IMR-90 (cell line): Measurements from ENCODE around the gene MYOM1. TPM values are rescaled to one million over a fixed set of nuclear protein-coding genes. Genes with fewer than 3 reads are reported as not detected.
"Not testable (repeated sequence)": the region's sequence is repeated elsewhere in the genome, so short reads cannot be mapped to it uniquely, and the experiment has no call there.

ENCODE experiments used
- ATAC-seq: fragments of 200-7000 bp; cut with Tn5 transposase; 2 replicates; pipeline ENCODE4 v1.9.1; 2020; ENCODE audit warnings: low read depth, mild to moderate bottlenecking, moderate library complexity
- BruUV-seq: library from RNA; stranded (reverse); fragments of 400-500 nt; replicated peaks from 2 replicates; lab custom pipeline; 2021; lab: Mats Ljungman, UMichigan
- CTCF ChIA-PET: fragments of 300-600 bp; formaldehyde crosslinking; extraction: SDS; loops from one replicate; lab custom pipeline; 2021; ENCODE audit warnings: antibody characterized with exemption; lab: Yijun Ruan, JAX
- POLR2A ChIA-PET: fragments of 300-600 bp; sonication (Branson Sonifier 250); formaldehyde crosslinking; loops from one replicate; lab custom pipeline; 2022; ENCODE audit warnings: antibody characterized with exemption; ENCODE audit not compliant: unreplicated experiment; lab: Charles Lee
- DNase-seq: peaks from one replicate; pipeline ENCODE4 v3.0.0; 2013
- H2AFZ ChIP-seq: replicated peaks from 2 replicates; pipeline ENCODE3; 2013; ENCODE audit warnings: low read length, mild to moderate bottlenecking; ENCODE audit not compliant: poor library complexity
- H2AK5ac ChIP-seq: 2 replicates; pipeline ENCODE4 v1.6.1; 2013; ENCODE audit warnings: low read depth, low read length, inconsistent platforms
- H2AK9ac ChIP-seq: replicated peaks from 2 replicates; pipeline ENCODE3; 2013; ENCODE audit warnings: mild to moderate bottlenecking, low read depth, low read length, moderate library complexity; ENCODE audit not compliant: poor library complexity
- H2BK120ac ChIP-seq: 2 replicates; pipeline ENCODE4 v1.6.1; 2013; ENCODE audit warnings: low read depth, low read length, inconsistent platforms
- H2BK15ac ChIP-seq: 3 replicates; pipeline ENCODE4 v1.6.1; 2013; ENCODE audit warnings: low read depth, low read length, inconsistent platforms
- H2BK20ac ChIP-seq: 2 replicates; pipeline ENCODE4 v1.6.1; 2013; ENCODE audit warnings: low read depth, mild to moderate bottlenecking, inconsistent platforms, low read length, moderate library complexity
- H2BK5ac ChIP-seq: 2 replicates; pipeline ENCODE4 v1.6.1; 2013; ENCODE audit warnings: mild to moderate bottlenecking, low read depth, low read length, inconsistent platforms; ENCODE audit not compliant: poor library complexity, severe bottlenecking
- H3K14ac ChIP-seq: replicated peaks from 2 replicates; pipeline ENCODE4 v1.6.1; 2013; ENCODE audit warnings: low read depth, low read length, inconsistent platforms
- H3K18ac ChIP-seq: 2 replicates; pipeline ENCODE4 v1.6.1; 2013; ENCODE audit warnings: low read depth, low read length, control low read depth
- H3K23ac ChIP-seq: 2 replicates; pipeline ENCODE4 v1.6.1; 2013; ENCODE audit warnings: low read depth, low read length, inconsistent platforms
- H3K27ac ChIP-seq: 2 replicates; pipeline ENCODE4 v1.5.1; 2013; ENCODE audit warnings: mild to moderate bottlenecking, control low read depth, low read length; ENCODE audit not compliant: insufficient read depth
- H3K27me3 ChIP-seq: 2 replicates; pipeline ENCODE4 v1.6.1; 2013; ENCODE audit warnings: low read length; ENCODE audit not compliant: control insufficient read depth, insufficient read depth
- H3K36me3 ChIP-seq: 2 replicates; pipeline ENCODE4 v1.6.1; 2013; ENCODE audit warnings: low read length, mixed read lengths; ENCODE audit not compliant: control insufficient read depth, insufficient read depth
- H3K4ac ChIP-seq: 2 replicates; pipeline ENCODE4 v1.6.1; 2013; ENCODE audit warnings: low read depth, low read length, inconsistent platforms
- H3K4me1 ChIP-seq: 2 replicates; pipeline ENCODE4 v1.6.1; 2013; ENCODE audit warnings: low read length, mixed read lengths; ENCODE audit not compliant: control insufficient read depth, insufficient read depth
- H3K4me2 ChIP-seq: 2 replicates; pipeline ENCODE4 v1.6.1; 2013; ENCODE audit warnings: low read depth, mild to moderate bottlenecking, control low read depth, low read length, moderate library complexity
- H3K4me3 ChIP-seq: 2 replicates; pipeline ENCODE4 v1.5.1; 2013; ENCODE audit warnings: low read depth, mild to moderate bottlenecking, control low read depth, low read length, moderate library complexity; ENCODE audit not compliant: insufficient read depth
- H3K56ac ChIP-seq: 2 replicates; pipeline ENCODE4 v1.6.1; 2013; ENCODE audit warnings: low read length, inconsistent platforms; ENCODE audit not compliant: insufficient read depth; ENCODE audit errors: extremely low read depth
- H3K79me1 ChIP-seq, 2 experiments: 2 replicates each; pipeline ENCODE4 v1.6.1; 2013; ENCODE audit warnings: low read length in 2 of 2, inconsistent platforms in 1 of 2, low read depth in 1 of 2
- H3K9ac ChIP-seq: 2 replicates; pipeline ENCODE4 v1.6.1; 2013; ENCODE audit warnings: low read depth, low read length, control low read depth
- H3K9me1 ChIP-seq: 2 replicates; pipeline ENCODE4 v1.6.1; 2013; ENCODE audit warnings: low read length, inconsistent platforms; ENCODE audit not compliant: insufficient read depth
- H3K9me3 ChIP-seq: 2 replicates; pipeline ENCODE4 v1.6.1; 2013; ENCODE audit warnings: low read length; ENCODE audit not compliant: control insufficient read depth, insufficient read depth
- H4K20me1 ChIP-seq: 2 replicates; pipeline ENCODE4 v1.6.1; 2013; ENCODE audit warnings: low read length, inconsistent platforms; ENCODE audit not compliant: insufficient read depth
- H4K5ac ChIP-seq: 2 replicates; pipeline ENCODE4 v1.6.1; 2013; ENCODE audit warnings: mild to moderate bottlenecking, low read depth, low read length, control low read depth
- H4K8ac ChIP-seq, 2 experiments: 2 replicates each; pipeline ENCODE4 v1.6.1; 2013; ENCODE audit warnings: low read depth in 2 of 2, low read length in 2 of 2, control low read depth in 1 of 2, inconsistent platforms in 1 of 2
- H4K91ac ChIP-seq: 2 replicates; pipeline ENCODE4 v1.6.1; 2013; ENCODE audit warnings: low read depth, low read length, inconsistent platforms; ENCODE audit not compliant: insufficient read depth
- USF2 ChIP-seq: fragments of 150-350 bp; IDR thresholded peaks from 2 replicates; pipeline ENCODE4 v1.6.1; 2017; ENCODE audit warnings: mild to moderate bottlenecking, antibody characterized with exemption, low read length, low read depth
- WGBS, 2 experiments: methylation state at CpG; one replicate each; pipeline versions ENCODE4 v1.1.5 to v1.1.7; 2013; ENCODE audit warnings: missing lambda C conversion rate in 2 of 2; ENCODE audit not compliant: insufficient read length in 1 of 2; ENCODE audit errors: extremely low coverage in 2 of 2; 5-methylcytosine and 5-hydroxymethylcytosine counted together
- dilution Hi-C: fragments of 300-500 bp; cut with HindIII; formaldehyde crosslinking; loops from one replicate; pipeline ENCODE4 v1.14.3; 2018; ENCODE audit warnings: low sequenced_read_pairs; ENCODE audit not compliant: unreplicated experiment
- in situ Hi-C: fragments of 300-500 bp; cut with MboI; formaldehyde crosslinking; loops from 3 replicates; pipeline ENCODE4 v1.14.3; 2019; ENCODE audit warnings: low sequenced_read_pairs, inconsistent platforms, mixed read lengths
- intact Hi-C: fragments of 100-400 bp; cut with micrococcal nuclease; formaldehyde crosslinking; loops from 2 replicates; pipeline ENCODE4 v1.10.0; 2022
- polyA plus RNA-seq, 3 experiments: library from polyadenylated mRNA; depleted of rRNA; stranded (reverse); fragments of >200 nt; gene quantifications; 2 replicates each; pipeline ENCODE4 v1.2.3, GENCODE V29; 2012; ENCODE audit warnings: low replicate concordance in 1 of 3
- total RNA-seq: library from RNA; depleted of rRNA; stranded (reverse); fragments of >200 nt; gene quantifications from 2 replicates; pipeline ENCODE4 v1.2.3, GENCODE V29; 2012

The MYOM1 gene
- total and polyA plus RNA-seq, 2 of the 4 experiments (the other 2 are of a cell fraction), result under 0.01 to 0.10 TPM

GRCh38 chr18:3029215-3029952 lies 190.4 kb downstream of the MYOM1 start (continued):
- no peak for TF ChIP-seq USF2

GRCh38 chr18:3028115-3028514 lies 191.7 kb downstream of the MYOM1 start:
- H3K27me3 ChIP-seq, H3K27ac ChIP-seq, H4K5ac ChIP-seq, DNase-seq, H2BK5ac ChIP-seq, H2AK5ac ChIP-seq, H2BK20ac ChIP-seq, BruUV-seq, H3K36me3 ChIP-seq, dilution Hi-C loops, H3K18ac ChIP-seq, H2AK9ac ChIP-seq, H3K9me1 ChIP-seq, H3K4me1 ChIP-seq, H3K14ac ChIP-seq, H3K56ac ChIP-seq, H4K20me1 ChIP-seq, H3K4me3 ChIP-seq, CTCF ChIA-PET, ATAC-seq, H4K91ac ChIP-seq, H3K9ac ChIP-seq, H2AFZ ChIP-seq, H3K4ac ChIP-seq, H2BK15ac ChIP-seq, H3K4me2 ChIP-seq, H3K9me3 ChIP-seq, in situ Hi-C loops, H3K79me1 ChIP-seq: not testable (repeated sequence)
- Histone ChIP-seq H3K23ac (peak overlapping the region; percentile 38; the same call in 1 of the 2 replicates), H4K8ac (peak overlapping the region in 1 of 2 experiments; percentile 46; a peak in 2 of 4 replicates), H2BK120ac (peak overlapping the region; percentile 40; the same call in 1 of the 2 replicates)
- WGBS, 2 experiments, result no CpG with 5 or more reads among the region's 3 CpGs
- POLR2A ChIA-PET, result interaction anchor here (0.6 kb wide), 1 partner anchor 32 kb away, joined by 4 read pairs; no protein-coding TSS in a partner anchor
- intact Hi-C loops, result loop anchor here (2.0 to 5.0 kb wide), 2 partner anchors 13 to 59 kb away; no protein-coding TSS in a partner anchor
